Thymus (tissue), 11 donors: ENCODE data around the gene OSBPL9. TPM values are rescaled to one million over a fixed set of nuclear protein-coding genes. Genes with fewer than 3 reads are reported as not detected.

Experiments used
- DNase-seq, 9 donors: peaks; one replicate each; pipeline ENCODE4 v3.0.0-alpha.2; 2013; ENCODE audit warnings: low spot score in 9 of 9, low read depth in 6 of 9, missing footprints in 1 of 9
- H3K27ac ChIP-seq, 2 donors: one replicate each; pipeline ENCODE4 v1.5.1; 2013; ENCODE audit warnings: control low read depth in 1 of 2, low read depth in 1 of 2, low read length in 1 of 2, mild to moderate bottlenecking in 1 of 2, moderate library complexity in 1 of 2
- H3K27me3 ChIP-seq, 2 donors: one replicate each; pipeline ENCODE4 v1.5.1; 2013; ENCODE audit warnings: low read length in 1 of 2; ENCODE audit not compliant: control insufficient read depth in 2 of 2, insufficient read depth in 1 of 2
- H3K36me3 ChIP-seq, 2 donors: one replicate each; pipeline ENCODE4 v1.5.1; 2013; ENCODE audit warnings: low read length in 1 of 2, mild to moderate bottlenecking in 1 of 2, moderate library complexity in 1 of 2; ENCODE audit not compliant: control insufficient read depth in 2 of 2, insufficient read depth in 2 of 2
- H3K4me1 ChIP-seq, 2 donors: one replicate each; pipeline ENCODE4 v1.5.1; 2013; ENCODE audit warnings: low read length in 2 of 2; ENCODE audit not compliant: control insufficient read depth in 2 of 2, insufficient read depth in 2 of 2
- H3K4me3 ChIP-seq, 2 donors: one replicate each; pipeline ENCODE4 v1.5.1; 2013; ENCODE audit warnings: low read length in 2 of 2, control low read depth in 1 of 2, mild to moderate bottlenecking in 1 of 2
- H3K9me3 ChIP-seq, 2 donors: one replicate each; pipeline ENCODE4 v1.5.1; 2013; ENCODE audit warnings: low read length in 1 of 2, mild to moderate bottlenecking in 1 of 2; ENCODE audit not compliant: control insufficient read depth in 2 of 2, insufficient read depth in 1 of 2
- WGBS: extraction: QIAGEN DNeasy Blood & Tissue Kit; methylation state at CpG from one replicate; pipeline ENCODE4 v1.1.7; 2013; 5-methylcytosine and 5-hydroxymethylcytosine counted together
- polyA plus RNA-seq: library from polyadenylated mRNA; stranded (reverse); fragments of 200-250 nt; gene quantifications from one replicate; pipeline ENCODE4 v1.2.3, GENCODE V29; 2013
- total RNA-seq: library from RNA; stranded (reverse); fragments of 120-200 nt; gene quantifications from one replicate; pipeline ENCODE4 v1.2.4, GENCODE V29; 2013
- donor health status: healthy.

Gene OSBPL9
- total and polyA plus RNA-seq, 2 donors = 53.7 to 58.1 TPM

DNA sequence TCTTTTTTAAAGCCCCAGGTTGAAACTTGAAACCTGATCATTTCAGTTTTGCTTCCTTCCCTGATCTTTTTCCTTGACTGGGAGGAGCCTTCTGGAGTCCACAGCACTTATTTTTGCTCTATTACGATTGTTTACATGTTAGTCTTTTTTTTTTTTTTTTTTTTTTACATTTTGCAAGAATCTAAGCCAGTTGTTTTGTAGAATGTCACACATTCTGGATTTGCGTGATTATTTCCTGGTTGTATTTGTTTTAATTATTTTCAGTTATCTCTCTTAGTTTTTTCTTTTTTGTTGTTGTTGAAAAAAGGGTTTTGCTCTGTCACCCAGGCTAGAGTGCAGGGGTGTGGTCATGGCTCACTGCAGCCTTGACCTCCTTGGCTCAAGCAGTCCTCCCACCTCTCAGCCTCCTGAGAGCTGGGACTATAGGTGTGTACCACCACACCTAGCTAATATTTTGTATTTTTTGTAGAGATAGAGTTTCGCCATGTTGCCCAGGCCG lies 32.8 kb downstream of the OSBPL9 start:
- Histone ChIP-seq H3K27me3 (no peaks in the 10 kb centered on the region), H3K27ac (no peak overlapping the region), H3K9me3 (no peaks in the 10 kb centered on the region), H3K4me3 (no peak overlapping the region), H3K36me3 (no peaks in the 10 kb centered on the region), H3K4me1 (no peaks in the 10 kb centered on the region)
- over 99% methylated on average over 4 of the region's 4 CpGs for WGBS
- no peak for DNase-seq

DNA sequence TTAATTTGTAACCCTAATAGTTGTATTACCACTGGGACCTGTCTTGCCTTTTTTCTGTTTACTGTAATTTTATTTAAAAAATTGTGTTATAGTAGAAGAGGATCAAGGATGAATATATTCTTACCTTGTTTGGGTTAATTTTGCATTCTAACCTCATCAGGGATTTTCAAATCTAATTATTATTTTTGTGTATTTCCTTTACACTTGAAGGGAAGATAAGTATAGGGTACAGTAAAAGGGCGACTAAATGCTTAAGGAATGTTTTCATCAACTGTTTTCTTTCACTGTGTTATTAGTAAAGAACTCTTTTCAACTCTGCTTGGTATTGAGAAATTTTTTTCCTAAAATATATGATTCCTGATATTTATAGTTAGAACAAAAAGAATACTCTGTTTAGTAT lies 33.3 kb downstream of the OSBPL9 start:
- no peak for DNase-seq
- no peak overlapping the region for H3K4me3 ChIP-seq
- H3K36me3 ChIP-seq = no peaks in the 10 kb centered on the region
- H3K4me1 ChIP-seq = no peaks in the 10 kb centered on the region
- WGBS = 100% methylated on average over 1 of the region's 1 CpG
- no peaks in the 10 kb centered on the region for H3K27me3 ChIP-seq
- no peaks in the 10 kb centered on the region for H3K9me3 ChIP-seq
- H3K27ac ChIP-seq = no peak overlapping the region

DNA sequence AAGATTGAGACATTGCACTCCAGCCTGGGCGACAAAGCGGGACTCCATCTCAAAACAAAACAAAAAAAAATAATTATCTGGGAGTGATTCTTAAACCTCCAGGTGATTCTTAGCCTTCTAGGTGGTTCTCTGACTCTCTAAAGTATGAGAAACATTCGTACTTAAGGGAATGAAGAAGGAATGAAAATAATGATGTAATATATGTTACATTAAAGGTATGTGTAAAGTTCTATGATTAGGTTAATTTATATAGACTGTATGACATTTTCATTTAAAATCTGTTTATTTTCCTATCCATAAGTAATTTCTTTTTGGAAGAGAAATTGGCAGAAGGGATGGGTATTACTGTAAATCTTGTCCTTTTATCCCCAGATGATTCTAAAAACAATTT lies 34.7 kb downstream of the OSBPL9 start:
- Histone ChIP-seq H3K27me3 (no peaks in the 10 kb centered on the region), H3K36me3 (no peaks in the 10 kb centered on the region), H3K4me3 (no peak overlapping the region), H3K4me1 (no peaks in the 10 kb centered on the region), H3K27ac (no peak overlapping the region), H3K9me3 (no peaks in the 10 kb centered on the region)
- over 99% methylated on average over 3 of the region's 3 CpGs for WGBS
- DNase-seq = no peak

DNA sequence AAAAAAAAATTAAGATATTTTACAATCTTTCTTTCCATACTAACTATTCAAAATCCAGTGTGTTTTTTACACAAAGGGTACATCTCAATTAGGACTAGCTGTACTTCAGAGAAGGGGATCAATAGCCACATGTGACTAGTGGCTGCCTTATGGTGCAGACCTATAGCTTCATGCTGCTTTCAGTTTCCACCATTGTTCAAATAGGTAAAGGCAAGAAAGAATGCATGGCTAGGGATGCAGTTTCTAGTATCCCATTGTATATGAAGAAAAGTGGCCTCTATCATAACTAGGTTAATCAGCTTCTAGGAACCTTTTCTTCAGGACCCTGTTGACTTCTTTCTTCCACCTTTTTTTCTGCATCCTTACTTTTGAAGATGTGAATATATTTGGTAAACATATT lies 35.7 kb downstream of the OSBPL9 start:
- H3K27me3 ChIP-seq = no peaks in the 10 kb centered on the region
- DNase-seq = no peak
- no peaks in the 10 kb centered on the region for H3K36me3 ChIP-seq
- no peaks in the 10 kb centered on the region for H3K4me1 ChIP-seq
- H3K4me3 ChIP-seq = no peak overlapping the region
- no peak overlapping the region for H3K27ac ChIP-seq
- H3K9me3 ChIP-seq = no peaks in the 10 kb centered on the region

DNA sequence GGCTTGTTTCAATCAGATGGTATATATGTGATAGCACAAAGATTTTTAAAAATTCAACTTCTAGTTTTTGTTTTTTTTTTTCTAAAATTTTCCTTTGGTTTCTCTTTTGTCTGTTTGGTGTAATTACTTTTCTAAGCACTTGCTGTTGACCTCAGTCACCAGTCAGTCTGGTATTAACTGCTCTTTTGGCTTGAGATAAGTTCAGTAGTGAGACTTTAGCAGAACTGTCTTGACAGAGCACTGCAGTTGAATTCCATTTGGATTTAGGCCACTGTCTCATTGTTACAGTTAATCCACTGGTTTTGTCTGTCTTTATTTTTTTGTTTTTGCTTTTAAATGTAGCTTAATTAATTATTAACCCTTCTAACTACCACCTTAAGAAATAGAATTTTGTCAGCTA lies 36.2 kb downstream of the OSBPL9 start:
- no peak overlapping the region for H3K4me3 ChIP-seq
- no peak overlapping the region for H3K27ac ChIP-seq
- H3K9me3 ChIP-seq = no peaks in the 10 kb centered on the region
- no peaks in the 10 kb centered on the region for H3K4me1 ChIP-seq
- no peaks in the 10 kb centered on the region for H3K27me3 ChIP-seq
- H3K36me3 ChIP-seq = no peaks in the 10 kb centered on the region
- no peak for DNase-seq

DNA sequence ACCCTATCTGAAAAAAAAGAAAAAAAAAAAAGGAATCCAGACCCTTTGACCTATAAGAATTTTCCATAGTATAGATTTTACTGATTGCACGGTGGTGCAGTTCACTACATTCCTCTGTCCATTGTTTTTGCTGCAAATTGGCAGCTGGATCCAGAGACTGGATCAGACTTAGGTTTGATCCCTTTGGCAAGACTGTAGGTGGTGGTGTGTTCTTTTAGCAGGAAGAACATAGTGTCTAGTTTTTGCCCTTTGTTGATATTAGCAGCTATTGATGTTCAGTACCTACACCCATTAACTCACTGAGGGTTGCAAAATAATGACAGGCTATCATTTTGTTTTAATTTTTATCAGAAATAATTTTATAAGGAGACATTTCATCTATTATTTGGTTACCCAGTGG lies 37.1 kb downstream of the OSBPL9 start:
- no peaks in the 10 kb centered on the region for H3K9me3 ChIP-seq
- no peak overlapping the region for H3K27ac ChIP-seq
- no peak for DNase-seq
- 95% methylated on average over 1 of the region's 1 CpG for WGBS
- no peaks in the 10 kb centered on the region for H3K27me3 ChIP-seq
- H3K36me3 ChIP-seq = no peaks in the 10 kb centered on the region
- no peak overlapping the region for H3K4me3 ChIP-seq
- no peaks in the 10 kb centered on the region for H3K4me1 ChIP-seq

DNA sequence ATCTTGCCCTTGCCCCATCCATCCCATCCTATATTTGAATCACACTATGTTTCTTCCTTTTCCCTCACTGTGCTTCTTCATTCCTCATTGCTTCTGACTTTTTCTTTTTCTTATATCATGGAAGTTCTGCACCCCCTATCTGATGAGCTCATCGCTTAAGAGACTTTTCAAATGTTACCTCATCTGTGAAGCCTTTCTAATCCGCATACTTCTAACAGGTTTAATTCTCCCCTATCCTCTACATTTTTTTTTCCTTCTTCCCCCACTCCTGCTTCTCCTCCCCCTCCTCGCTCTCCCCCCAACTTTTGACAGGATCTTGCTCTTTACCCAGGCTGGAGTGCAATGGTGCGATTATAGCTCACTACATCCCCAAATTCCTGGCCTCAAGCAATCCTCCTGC lies 39.5 kb downstream of the OSBPL9 start:
- WGBS = 97% methylated on average over 4 of the region's 4 CpGs
- Histone ChIP-seq H3K27ac (no peak overlapping the region), H3K36me3 (no peaks in the 10 kb centered on the region), H3K9me3 (no peaks in the 10 kb centered on the region), H3K4me1 (no peaks in the 10 kb centered on the region), H3K4me3 (no peak overlapping the region), H3K27me3 (no peaks in the 10 kb centered on the region)
- no peak for DNase-seq

DNA sequence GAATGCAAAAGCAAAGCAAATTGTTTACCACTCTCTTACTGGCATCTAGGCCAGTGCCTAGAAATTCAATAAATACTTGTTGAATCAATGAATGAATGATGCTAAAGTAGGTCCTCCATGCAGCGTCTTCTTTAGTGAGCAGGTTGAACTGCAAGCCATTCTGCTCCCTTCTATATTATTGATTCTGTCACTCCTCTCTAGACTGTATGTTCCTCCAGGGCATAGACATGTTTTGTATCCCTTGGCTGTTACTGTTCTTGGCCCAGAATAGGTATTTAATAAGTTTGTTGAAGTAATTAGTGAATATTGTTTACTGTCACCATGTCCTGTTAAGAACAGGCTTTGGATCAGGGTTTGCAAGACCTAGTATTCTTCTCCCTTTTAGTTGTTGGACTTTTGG lies 43.7 kb downstream of the OSBPL9 start:
- no peaks in the 10 kb centered on the region for H3K4me1 ChIP-seq
- H3K27ac ChIP-seq = no peak overlapping the region
- no peaks in the 10 kb centered on the region for H3K9me3 ChIP-seq
- no peak for DNase-seq
- no peak overlapping the region for H3K4me3 ChIP-seq
- 100% methylated on average over 1 of the region's 1 CpG for WGBS
- H3K36me3 ChIP-seq = no peaks in the 10 kb centered on the region
- H3K27me3 ChIP-seq = no peaks in the 10 kb centered on the region

DNA sequence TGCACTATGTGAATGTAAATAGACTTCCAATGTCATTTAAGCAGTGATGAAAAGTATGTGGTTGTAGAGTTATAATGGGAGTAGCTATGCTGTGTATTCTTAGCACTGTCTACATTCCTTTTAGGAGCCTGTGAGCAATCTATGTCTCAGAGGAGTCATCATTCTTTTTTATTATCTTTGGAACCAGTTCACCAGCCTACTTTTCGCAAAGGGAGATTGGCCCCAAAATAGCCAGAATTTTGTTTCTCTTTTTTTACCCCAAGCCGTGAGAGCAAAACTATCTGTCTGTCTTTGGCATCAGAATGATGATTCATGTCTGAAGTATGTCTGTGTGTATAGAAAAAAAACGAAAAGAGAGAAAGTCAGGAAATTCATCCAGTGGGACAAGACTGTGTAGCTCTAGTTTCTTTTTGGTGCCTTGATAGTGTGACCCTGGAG lies 44.2 kb downstream of the OSBPL9 start:
- Histone ChIP-seq H3K4me1 (no peaks in the 10 kb centered on the region), H3K36me3 (no peaks in the 10 kb centered on the region), H3K4me3 (no peak overlapping the region), H3K27me3 (no peaks in the 10 kb centered on the region), H3K27ac (no peak overlapping the region), H3K9me3 (no peaks in the 10 kb centered on the region)
- 90% methylated on average over 3 of the region's 3 CpGs for WGBS
- peak in 1 of 9 donors; percentile 5 for DNase-seq

DNA sequence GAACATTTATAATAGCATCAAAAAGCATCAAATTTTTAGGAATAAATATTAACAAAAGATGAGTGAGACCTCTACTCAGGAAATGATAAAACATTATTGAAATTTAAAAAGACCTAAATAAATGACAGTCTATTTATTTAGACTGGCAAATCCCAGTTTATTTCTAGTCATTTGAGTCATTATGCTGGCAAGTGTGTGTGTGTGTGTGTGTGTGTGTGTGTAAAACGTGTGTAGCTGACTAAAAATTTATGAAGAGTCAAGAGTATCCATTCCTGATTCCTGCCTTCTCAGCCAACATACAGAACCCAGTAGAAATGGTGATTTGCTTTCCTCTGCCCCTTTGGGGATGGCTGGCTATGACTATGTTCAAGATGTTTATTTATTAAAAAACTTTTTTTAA lies 46.2 kb downstream of the OSBPL9 start:
- no peak overlapping the region for H3K4me3 ChIP-seq
- DNase-seq = no peak
- no peaks in the 10 kb centered on the region for H3K9me3 ChIP-seq
- H3K4me1 ChIP-seq = no peaks in the 10 kb centered on the region
- no peak overlapping the region for H3K27ac ChIP-seq
- 86% methylated on average over 1 of the region's 1 CpG for WGBS
- H3K27me3 ChIP-seq = no peaks in the 10 kb centered on the region
- no peaks in the 10 kb centered on the region for H3K36me3 ChIP-seq
